Hematopoietic multipotent progenitor cell treated with erythropoietin and hydrocortisone succinate and interleukin-3 and kit ligand, for 17 days (in vitro differentiated cells): ENCODE data around the gene SLC35G4.
"Not testable (repeated sequence)": the region's sequence is repeated elsewhere in the genome, so short reads cannot be mapped to it uniquely, and the experiment has no call there.

Experiments used
- DNase-seq: peaks from one replicate; pipeline ENCODE4 v3.0.0-alpha.2; 2015; ENCODE audit warnings: low spot score

SLC35G4 gene

GRCh38 chr18:11609488-11609887, at the start of gene SLC35G4:
Gene SLC35G4, plus strand, starts transcription at chr18:11609596. Its CDS starts 0 bp downstream, at chr18:11609596.
- not testable (repeated sequence) for DNase-seq

GRCh38 chr18:11561293-11561692, 48.1 kb upstream of the SLC35G4 start:
- DNase-seq: no peak

- DNase-seq: no peak
These were observed 43.7 kb upstream of the SLC35G4 start for GRCh38 chr18:11565716-11566115.

- no peak for DNase-seq
These were observed 43.0 kb upstream of the SLC35G4 start for GRCh38 chr18:11566236-11566965.

GRCh38 chr18:11567396-11567795, 42.0 kb upstream of the SLC35G4 start:
- DNase-seq: no peak

GRCh38 chr18:11570073-11570588, 39.3 kb upstream of the SLC35G4 start:
- DNase-seq: no peak

- no peak for DNase-seq
These were observed 38.5 kb upstream of the SLC35G4 start for GRCh38 chr18:11570769-11571412.

GRCh38 chr18:11572201-11572600, 37.2 kb upstream of the SLC35G4 start:
- no peak for DNase-seq

GRCh38 chr18:11574545-11574944, 34.9 kb upstream of the SLC35G4 start:
- no peak for DNase-seq

- no peak for DNase-seq
These were observed 31.9 kb upstream of the SLC35G4 start for GRCh38 chr18:11577271-11578112.

- DNase-seq: no peak
These were observed 30.6 kb upstream of the SLC35G4 start for GRCh38 chr18:11578799-11579198.

- no peak for DNase-seq
These were observed 29.5 kb upstream of the SLC35G4 start for GRCh38 chr18:11579916-11580315.

GRCh38 chr18:11581286-11581685, 28.1 kb upstream of the SLC35G4 start:
- DNase-seq: no peak

- DNase-seq: no peak
These were observed 23.8 kb upstream of the SLC35G4 start for GRCh38 chr18:11585596-11585995.

- no peak for DNase-seq
These were observed 22.5 kb upstream of the SLC35G4 start for GRCh38 chr18:11586896-11587295.

- no peak for DNase-seq
These were observed 22.0 kb upstream of the SLC35G4 start for GRCh38 chr18:11587432-11587831.

GRCh38 chr18:11587846-11588245, 21.6 kb upstream of the SLC35G4 start:
- no peak for DNase-seq

GRCh38 chr18:11591957-11592356, 17.4 kb upstream of the SLC35G4 start:
- no peak for DNase-seq

GRCh38 chr18:11600321-11600720, 9.1 kb upstream of the SLC35G4 start:
- no peak for DNase-seq

- no peak for DNase-seq
These were observed 1.5 kb upstream of the SLC35G4 start for GRCh38 chr18:11607906-11608305.

GRCh38 chr18:11608618-11609017, 778 bp upstream of the SLC35G4 start:
- not testable (repeated sequence) for DNase-seq

- DNase-seq: not testable (repeated sequence)
These were observed 3.7 kb downstream of the SLC35G4 start for GRCh38 chr18:11613073-11613472.
